GM18858 (cell line): ENCODE measurements around the gene FALEC.

Source experiments
- ATAC-seq: cut with Tn5 transposase; IDR thresholded peaks from one replicate; pipeline ENCODE4 v1.9.1; 2021; ENCODE audit not compliant: unreplicated experiment

FALEC gene

GRCh38 chr1:150511985-150512660, 3.4 kb upstream of the FALEC start:
- ATAC-seq: no peak

GRCh38 chr1:150512846-150513245, 2.7 kb upstream of the FALEC start:
- ATAC-seq: no peak

GRCh38 chr1:150513351-150513791, 2.2 kb upstream of the FALEC start:
- no peak for ATAC-seq

DNA sequence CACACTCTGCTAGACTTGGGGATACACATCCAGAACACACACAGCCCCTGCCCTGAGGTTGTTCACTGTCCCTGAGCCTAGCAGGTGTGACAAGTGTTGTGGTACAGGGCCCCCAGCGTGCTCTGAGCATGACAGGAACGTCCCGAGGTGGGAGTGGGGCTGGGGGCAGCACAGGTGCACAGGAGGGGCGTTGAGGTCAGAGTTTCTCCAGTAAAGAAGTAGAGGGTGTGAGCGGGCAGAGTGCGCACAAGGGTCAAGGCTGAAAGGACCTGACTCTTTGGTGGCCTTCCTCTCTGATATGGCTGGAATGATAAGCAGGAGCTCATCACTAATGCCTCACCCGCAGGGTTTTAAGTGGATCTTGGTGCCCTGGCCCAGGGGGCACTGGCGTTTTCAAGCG, 1.3 kb upstream of the FALEC start:
- ATAC-seq: no peak

GRCh38 chr1:150514913-150515327, 632 bp upstream of the FALEC start:
- ATAC-seq: no peak

- no peak for ATAC-seq
These were observed 569 bp downstream of the FALEC start for GRCh38 chr1:150516050-150516591.

- ATAC-seq: no peak
These were observed 1.1 kb downstream of the FALEC start for GRCh38 chr1:150516616-150517015.

- ATAC-seq: no peak
These were observed 5.8 kb downstream of the FALEC start for GRCh38 chr1:150521196-150521968.

- ATAC-seq: no peak
These were observed 9.8 kb downstream of the FALEC start for GRCh38 chr1:150525348-150525747.

DNA sequence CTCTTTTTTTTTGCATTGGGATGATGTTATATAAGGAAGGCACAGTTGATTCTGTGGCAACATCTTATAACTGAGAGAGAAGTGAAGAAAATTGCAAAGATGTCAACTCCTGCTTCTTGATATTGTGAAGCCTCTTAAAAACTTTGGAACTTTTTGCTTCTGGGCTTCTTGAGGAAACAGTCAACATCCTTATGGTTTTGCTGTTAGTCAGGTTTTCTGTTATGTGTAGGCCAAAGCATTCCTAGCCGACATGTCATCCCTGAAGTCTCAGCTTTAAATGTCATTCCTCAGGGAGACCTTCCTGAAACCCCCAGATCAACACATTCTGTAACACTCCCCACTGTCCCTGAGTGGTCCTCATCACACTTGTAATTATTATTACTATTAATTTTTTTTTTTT, 12.6 kb downstream of the FALEC start:
- no peak for ATAC-seq

DNA sequence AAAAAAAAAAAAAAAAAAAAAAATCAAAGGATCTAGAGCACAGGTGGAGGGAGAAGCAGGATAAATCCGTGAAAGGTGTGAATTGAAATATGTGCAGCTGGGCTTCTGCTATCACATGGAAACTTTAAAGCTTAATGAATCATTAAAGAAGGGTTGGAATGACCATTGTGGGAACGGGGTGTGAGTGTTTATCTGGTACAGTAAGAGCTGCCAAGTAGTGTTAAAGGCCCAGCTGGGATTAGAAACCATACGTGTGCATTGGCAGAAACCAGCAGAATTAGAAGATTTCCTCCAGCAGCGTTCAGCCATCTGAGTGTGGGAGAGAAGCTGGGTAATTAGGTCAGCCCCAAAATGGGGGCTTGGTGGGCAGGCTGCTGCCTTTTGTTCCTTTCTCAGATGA, 13.5 kb downstream of the FALEC start:
- ATAC-seq: no peak

- no peak for ATAC-seq
These were observed 15.1 kb downstream of the FALEC start for GRCh38 chr1:150530491-150531159.

DNA sequence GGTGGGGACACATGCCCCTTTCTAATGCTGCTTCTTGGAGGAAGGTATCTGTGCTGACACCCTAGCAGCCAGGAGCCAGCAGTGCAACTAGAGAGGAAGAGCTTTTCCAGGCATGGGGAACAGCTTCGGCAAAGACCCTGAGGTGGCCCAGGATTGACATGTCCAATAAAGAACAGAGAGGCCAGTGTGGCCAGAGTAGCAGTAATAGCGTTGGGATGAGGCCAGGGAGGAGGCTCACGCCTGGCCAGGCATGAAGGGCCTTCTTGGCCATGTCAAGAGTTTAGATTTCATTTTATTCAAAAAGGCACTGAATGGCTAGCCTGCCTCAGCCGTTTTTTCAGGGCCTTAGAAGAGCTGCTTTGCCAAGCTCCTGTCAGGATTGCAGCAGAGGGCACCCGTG, 17.3 kb downstream of the FALEC start:
- no peak for ATAC-seq

DNA sequence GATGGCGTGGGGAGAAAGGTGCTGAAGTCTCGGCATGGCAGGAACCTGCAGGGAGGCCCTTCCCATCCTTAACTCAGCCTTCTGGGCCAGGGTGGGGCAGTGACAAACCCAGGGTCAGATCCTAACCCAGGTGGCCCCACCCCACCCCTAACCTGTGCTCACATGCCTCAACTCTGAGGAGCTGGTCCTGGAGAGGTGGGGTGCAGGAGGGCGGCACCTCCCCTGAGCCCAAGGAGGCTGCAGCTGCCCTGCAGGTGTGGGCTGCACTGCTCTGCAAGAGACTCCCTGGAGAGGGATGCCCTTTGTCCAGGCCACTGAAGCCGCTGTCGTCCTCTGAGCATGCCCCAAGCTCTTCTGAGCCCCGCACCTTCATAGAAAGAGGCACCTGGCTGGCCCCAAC, 18.4 kb downstream of the FALEC start:
- ATAC-seq: no peak

DNA sequence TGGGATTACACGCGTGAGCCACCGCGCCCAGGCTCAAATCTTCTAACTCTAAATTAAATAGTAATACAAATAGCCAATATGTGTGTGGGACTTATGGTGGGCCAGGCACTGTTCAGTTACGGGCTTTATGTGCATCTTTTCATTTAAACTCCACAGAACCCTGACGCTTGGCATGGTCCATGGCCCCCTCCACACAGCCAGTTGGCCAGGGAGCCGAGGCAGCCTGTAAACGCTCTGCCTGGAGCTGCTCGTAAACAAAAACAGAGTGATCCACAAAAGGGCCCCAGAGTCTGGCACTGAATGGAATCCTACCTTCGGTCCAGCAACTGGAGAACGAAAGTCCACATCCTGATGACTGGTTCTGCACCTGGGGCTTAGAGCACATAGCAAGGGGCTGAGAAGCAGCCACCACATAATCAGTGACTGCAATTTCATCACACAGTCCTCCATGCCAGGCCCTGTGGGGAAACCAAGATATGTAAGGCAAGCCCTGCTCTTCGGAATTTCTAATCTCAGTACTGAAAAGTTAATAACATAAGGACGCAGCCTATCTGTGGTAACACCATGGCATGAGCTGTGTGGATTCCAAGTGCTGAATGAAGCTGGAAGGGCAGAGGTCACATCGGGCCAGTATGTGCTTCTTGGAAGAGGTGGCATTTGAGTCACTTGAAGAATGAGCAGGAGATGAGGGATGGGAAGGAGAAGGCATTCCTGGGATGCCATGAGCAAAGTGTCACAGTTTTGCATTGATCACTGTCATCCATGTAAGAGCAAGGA, 20.1 kb downstream of the FALEC start:
- ATAC-seq: no peak

GRCh38 chr1:150536836-150537731, 21.5 kb downstream of the FALEC start:
- no peak for ATAC-seq

GRCh38 chr1:150537732-150538684, 22.5 kb downstream of the FALEC start:
- no peak for ATAC-seq

- ATAC-seq: no peak
These were observed 28.1 kb downstream of the FALEC start for GRCh38 chr1:150543500-150544143.
